Lower leg skin (tissue), 3 donors: ENCODE results near the gene POLA2.

ENCODE experiments used
- POLR2A ChIP-seq, 2 donors: fragments of 450-650 bp; IDR thresholded peaks; one replicate each; pipeline ENCODE4 v1.6.1; 2016 to 2017; ENCODE audit warnings: antibody characterized with exemption in 2 of 2, mild to moderate bottlenecking in 1 of 2, moderate library complexity in 1 of 2
- TF ChIP-seq, protein P1 (sequence below), 3 donors: fragments of 450-650 bp; IDR thresholded peaks; one replicate each; pipeline ENCODE4 v1.5.1; 2016; ENCODE audit warnings: antibody characterized with exemption in 3 of 3, mild to moderate bottlenecking in 3 of 3, moderate library complexity in 2 of 3

DNA sequence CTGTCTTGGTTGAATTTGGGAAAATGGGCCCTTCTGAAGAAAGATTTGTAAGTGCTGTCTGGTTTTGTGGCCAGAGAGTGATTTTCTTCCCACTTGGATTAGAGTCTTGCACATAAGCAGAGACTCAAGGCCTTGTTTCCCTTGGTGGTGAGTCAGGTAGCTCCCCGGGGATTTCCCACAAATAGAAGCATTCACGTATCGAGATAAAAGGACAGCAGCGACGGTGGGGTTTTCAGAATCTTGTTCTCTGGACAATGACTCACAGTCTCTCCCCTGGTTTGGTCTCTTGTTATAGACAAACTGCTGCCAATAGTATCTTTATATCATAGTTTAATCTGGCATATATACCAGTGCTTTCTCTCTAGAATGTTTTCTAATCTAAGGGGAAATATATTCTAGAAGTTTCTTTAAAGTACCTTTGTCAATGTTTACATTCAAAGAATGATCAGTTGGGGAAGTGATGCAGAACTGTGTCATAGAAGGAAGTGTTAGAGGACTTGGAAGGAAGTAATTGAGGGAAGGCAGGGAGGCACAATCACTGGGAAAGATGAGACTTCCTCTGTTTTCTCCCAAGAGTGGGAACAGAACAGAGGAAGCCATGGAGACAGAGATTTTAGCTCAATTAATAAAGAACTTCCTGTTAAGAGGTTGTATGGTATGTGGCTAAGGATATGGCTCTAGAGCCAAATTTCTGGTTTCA is 18.1 kb downstream of the POLA2 start:
- TF ChIP-seq, protein P1, sequence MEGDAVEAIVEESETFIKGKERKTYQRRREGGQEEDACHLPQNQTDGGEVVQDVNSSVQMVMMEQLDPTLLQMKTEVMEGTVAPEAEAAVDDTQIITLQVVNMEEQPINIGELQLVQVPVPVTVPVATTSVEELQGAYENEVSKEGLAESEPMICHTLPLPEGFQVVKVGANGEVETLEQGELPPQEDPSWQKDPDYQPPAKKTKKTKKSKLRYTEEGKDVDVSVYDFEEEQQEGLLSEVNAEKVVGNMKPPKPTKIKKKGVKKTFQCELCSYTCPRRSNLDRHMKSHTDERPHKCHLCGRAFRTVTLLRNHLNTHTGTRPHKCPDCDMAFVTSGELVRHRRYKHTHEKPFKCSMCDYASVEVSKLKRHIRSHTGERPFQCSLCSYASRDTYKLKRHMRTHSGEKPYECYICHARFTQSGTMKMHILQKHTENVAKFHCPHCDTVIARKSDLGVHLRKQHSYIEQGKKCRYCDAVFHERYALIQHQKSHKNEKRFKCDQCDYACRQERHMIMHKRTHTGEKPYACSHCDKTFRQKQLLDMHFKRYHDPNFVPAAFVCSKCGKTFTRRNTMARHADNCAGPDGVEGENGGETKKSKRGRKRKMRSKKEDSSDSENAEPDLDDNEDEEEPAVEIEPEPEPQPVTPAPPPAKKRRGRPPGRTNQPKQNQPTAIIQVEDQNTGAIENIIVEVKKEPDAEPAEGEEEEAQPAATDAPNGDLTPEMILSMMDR (IDR thresholded peaks at IDR 0.05): no peak
- no peak for TF ChIP-seq POLR2A (IDR thresholded peaks at IDR 0.05)
